ENCODE measurements around the gene PHLPP1.

Gene PHLPP1

DNA sequence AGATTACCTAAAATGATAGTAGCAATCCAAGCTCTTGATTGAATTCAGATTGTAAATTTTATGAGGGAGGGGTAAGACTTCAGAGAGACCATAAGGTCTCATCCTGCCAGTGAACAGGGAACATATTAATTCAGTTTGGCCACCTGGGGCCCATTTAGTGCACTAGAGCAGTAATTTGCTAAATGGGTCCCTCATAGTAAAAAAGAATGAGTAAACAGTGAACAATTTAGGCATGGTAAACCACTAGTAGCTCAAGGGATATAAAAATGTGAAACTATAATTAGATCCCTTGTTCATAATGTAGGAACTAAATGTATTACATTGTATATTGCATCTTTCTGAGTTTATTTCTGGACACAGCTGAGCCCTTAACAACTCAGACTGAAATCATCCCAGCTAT lies 4.9 kb upstream of the PHLPP1 start:
- Histone ChIP-seq H3K4me2 (ENCODE audit: low read length) (no peak overlapping the region), H3K36me3 (replicated peaks; ENCODE audit: low read depth, low read length) (no peaks in the 10 kb centered on the region), H3K9me3 (ENCODE audit: insufficient read depth, low read length) (no peaks in the 10 kb centered on the region), H3K27me3 (ENCODE audit: low read depth, low read length) (peaks cover 17% of the 10 kb centered on the region), H2AFZ (ENCODE audit: low read depth, low read length) (no peak overlapping the region), H3K9ac (ENCODE audit: low read length) (no peak overlapping the region), H3K27ac (ENCODE audit: low read length) (no peak overlapping the region), H3K4me1 (ENCODE audit: low read length) (peaks cover 6% of the 10 kb centered on the region), H4K20me1 (ENCODE audit: insufficient read depth, low read length) (no peaks in the 10 kb centered on the region), H3K4me3 (ENCODE audit: low read length) (no peak overlapping the region), H3K79me2 (ENCODE audit: low read length) (no peaks in the 10 kb centered on the region)
- TF ChIP-seq, protein P1, sequence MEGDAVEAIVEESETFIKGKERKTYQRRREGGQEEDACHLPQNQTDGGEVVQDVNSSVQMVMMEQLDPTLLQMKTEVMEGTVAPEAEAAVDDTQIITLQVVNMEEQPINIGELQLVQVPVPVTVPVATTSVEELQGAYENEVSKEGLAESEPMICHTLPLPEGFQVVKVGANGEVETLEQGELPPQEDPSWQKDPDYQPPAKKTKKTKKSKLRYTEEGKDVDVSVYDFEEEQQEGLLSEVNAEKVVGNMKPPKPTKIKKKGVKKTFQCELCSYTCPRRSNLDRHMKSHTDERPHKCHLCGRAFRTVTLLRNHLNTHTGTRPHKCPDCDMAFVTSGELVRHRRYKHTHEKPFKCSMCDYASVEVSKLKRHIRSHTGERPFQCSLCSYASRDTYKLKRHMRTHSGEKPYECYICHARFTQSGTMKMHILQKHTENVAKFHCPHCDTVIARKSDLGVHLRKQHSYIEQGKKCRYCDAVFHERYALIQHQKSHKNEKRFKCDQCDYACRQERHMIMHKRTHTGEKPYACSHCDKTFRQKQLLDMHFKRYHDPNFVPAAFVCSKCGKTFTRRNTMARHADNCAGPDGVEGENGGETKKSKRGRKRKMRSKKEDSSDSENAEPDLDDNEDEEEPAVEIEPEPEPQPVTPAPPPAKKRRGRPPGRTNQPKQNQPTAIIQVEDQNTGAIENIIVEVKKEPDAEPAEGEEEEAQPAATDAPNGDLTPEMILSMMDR (IDR thresholded peaks at IDR 0.05; ENCODE audit: low read depth, low read length): no peak
- TF ChIP-seq EZH2phosphoT487 (IDR thresholded peaks at IDR 0.05; ENCODE audit: low read depth): no peak

DNA sequence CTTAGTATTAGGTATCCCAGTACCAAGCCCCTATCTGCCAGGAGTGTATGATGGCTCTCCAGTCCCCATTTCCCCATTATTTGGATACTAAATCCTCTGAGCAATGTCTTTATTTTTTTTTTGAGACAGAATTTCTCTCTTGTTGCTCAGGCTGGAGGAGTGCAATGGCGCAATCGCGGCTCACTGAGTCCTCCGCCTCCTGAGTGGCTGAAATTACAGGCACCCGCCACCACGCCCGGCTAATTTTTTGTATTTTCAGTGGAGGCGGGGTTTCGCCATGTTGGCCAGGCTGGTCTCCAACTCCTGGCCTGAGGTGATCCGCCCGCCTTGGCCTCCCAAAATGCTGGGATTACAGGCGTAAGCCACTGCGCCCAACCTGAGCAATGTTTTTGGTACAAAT lies 3.6 kb upstream of the PHLPP1 start:
- no peak overlapping the region for H3K9ac ChIP-seq (ENCODE audit: low read length)
- no peaks in the 10 kb centered on the region; the same call in 1 of the 2 replicates for H3K79me2 ChIP-seq (ENCODE audit: low read length)
- peaks cover 13% of the 10 kb centered on the region for H3K27me3 ChIP-seq (ENCODE audit: low read depth, low read length)
- no peak for TF ChIP-seq EZH2phosphoT487 (IDR thresholded peaks at IDR 0.05; ENCODE audit: low read depth)
- TF ChIP-seq, protein P1 (IDR thresholded peaks at IDR 0.05; ENCODE audit: low read depth, low read length): no peak
- H2AFZ ChIP-seq (ENCODE audit: low read depth, low read length): no peak overlapping the region
- no peaks in the 10 kb centered on the region for H4K20me1 ChIP-seq (ENCODE audit: insufficient read depth, low read length)
- peaks cover 8% of the 10 kb centered on the region for H3K4me1 ChIP-seq (ENCODE audit: low read length)
- H3K4me2 ChIP-seq (ENCODE audit: low read length): no peak overlapping the region
- H3K27ac ChIP-seq (ENCODE audit: low read length): no peak overlapping the region
- no peaks in the 10 kb centered on the region for H3K36me3 ChIP-seq (replicated peaks; ENCODE audit: low read depth, low read length)
- H3K9me3 ChIP-seq (ENCODE audit: insufficient read depth, low read length): no peaks in the 10 kb centered on the region
- no peak overlapping the region for H3K4me3 ChIP-seq (ENCODE audit: low read length)

DNA sequence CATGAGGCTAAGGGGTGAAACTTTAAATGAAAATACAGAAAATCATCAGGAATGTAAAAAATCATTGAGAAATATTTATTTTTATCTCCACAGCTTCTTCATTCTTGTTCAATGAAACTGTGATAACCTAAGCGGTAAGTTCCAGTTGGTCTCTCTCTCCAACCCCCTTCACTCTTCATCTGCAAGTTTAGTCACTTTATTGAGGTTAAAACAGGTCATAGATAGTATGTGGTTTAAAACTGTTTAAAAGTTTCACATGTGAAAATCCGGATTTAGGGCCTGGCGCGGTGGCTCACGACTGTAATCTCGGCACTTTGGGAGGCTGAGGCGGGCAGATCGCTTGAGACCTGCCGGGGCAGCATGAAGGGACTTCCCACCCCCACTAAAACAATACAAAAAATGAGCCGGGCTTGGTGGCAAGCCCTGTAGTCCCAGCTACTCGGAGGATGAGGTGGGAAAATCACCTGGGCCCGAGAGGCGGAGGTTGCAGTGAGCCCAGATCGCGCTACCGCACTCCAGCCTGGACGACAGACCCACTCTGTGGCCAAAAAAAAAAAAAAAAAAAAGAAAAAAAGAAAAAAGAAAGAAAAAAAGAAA lies 1.6 kb upstream of the PHLPP1 start:
- H3K27me3 ChIP-seq (ENCODE audit: low read depth, low read length): peaks cover 13% of the 10 kb centered on the region
- H3K4me2 ChIP-seq (ENCODE audit: low read length): no peak overlapping the region
- no peaks in the 10 kb centered on the region for H4K20me1 ChIP-seq (ENCODE audit: insufficient read depth, low read length)
- H3K4me1 ChIP-seq (ENCODE audit: low read length): peaks cover 23% of the 10 kb centered on the region
- TF ChIP-seq, protein P1 (IDR thresholded peaks at IDR 0.05; ENCODE audit: low read depth, low read length): no peak
- no peak for TF ChIP-seq EZH2phosphoT487 (IDR thresholded peaks at IDR 0.05; ENCODE audit: low read depth)
- no peaks in the 10 kb centered on the region for H3K9me3 ChIP-seq (ENCODE audit: insufficient read depth, low read length)
- peaks cover 3% of the 10 kb centered on the region; the same call in 1 of the 2 replicates for H3K79me2 ChIP-seq (ENCODE audit: low read length)
- no peak overlapping the region for H3K9ac ChIP-seq (ENCODE audit: low read length)
- H3K4me3 ChIP-seq (ENCODE audit: low read length): no peak overlapping the region
- no peaks in the 10 kb centered on the region for H3K36me3 ChIP-seq (replicated peaks; ENCODE audit: low read depth, low read length)
- H2AFZ ChIP-seq (ENCODE audit: low read depth, low read length): no peak overlapping the region
- H3K27ac ChIP-seq (ENCODE audit: low read length): no peak overlapping the region

DNA sequence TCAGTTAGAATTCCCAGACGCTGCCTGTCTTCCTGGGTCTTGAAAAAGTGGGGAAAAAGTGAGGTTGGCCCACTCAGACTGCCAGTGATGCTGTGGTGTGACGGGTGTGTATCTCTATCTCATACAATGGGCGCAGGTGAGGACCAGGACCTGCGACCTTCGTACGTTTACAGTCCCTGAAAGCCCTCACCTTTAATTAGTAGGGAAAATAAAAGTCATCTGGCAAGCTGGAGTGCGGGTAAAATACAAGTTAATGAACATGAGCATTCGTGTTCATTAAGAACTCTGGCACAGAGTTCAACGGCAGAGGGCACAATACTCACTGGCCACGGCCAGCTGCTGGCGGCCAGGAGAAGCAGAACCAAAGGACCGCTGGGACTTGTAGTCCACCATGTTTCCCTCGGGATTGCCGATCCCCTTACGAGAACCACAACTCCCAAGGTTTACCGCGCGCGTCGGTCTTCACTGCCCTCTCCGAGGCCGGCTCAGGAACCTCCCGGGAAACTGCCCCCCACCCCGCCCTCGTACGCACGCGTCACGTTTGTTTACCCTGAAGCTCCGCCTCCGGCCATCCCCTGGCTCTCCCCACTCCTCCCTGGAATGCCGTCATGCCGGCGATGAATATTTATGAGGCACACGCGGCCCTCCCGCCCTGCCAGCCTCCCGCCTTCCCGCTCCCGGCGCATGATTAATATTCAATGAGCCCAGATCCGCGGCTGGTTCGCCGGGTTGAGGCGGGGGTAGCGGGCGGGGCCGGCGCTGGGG lies 488 bp upstream of the PHLPP1 start:
- Histone ChIP-seq H4K20me1 (ENCODE audit: insufficient read depth, low read length) (no peaks in the 10 kb centered on the region), H3K27ac (ENCODE audit: low read length) (peak overlapping the region; percentile 43), H3K79me2 (ENCODE audit: low read length) (peaks cover 6% of the 10 kb centered on the region), H3K27me3 (ENCODE audit: low read depth, low read length) (peaks cover 13% of the 10 kb centered on the region), H3K4me1 (ENCODE audit: low read length) (peaks cover 23% of the 10 kb centered on the region), H3K36me3 (replicated peaks; ENCODE audit: low read depth, low read length) (no peaks in the 10 kb centered on the region), H3K9me3 (ENCODE audit: insufficient read depth, low read length) (no peaks in the 10 kb centered on the region), H2AFZ (ENCODE audit: low read depth, low read length) (peak overlapping the region; percentile 97), H3K9ac (ENCODE audit: low read length) (peak overlapping the region; percentile 72), H3K4me2 (ENCODE audit: low read length) (peak overlapping the region; percentile 75), H3K4me3 (ENCODE audit: low read length) (peak overlapping the region; percentile 77)
- no peak for TF ChIP-seq EZH2phosphoT487 (IDR thresholded peaks at IDR 0.05; ENCODE audit: low read depth)
- TF ChIP-seq, protein P1 (IDR thresholded peaks at IDR 0.05; ENCODE audit: low read depth, low read length): peak; percentile 99
